Measurements from ENCODE around the gene VAV2.

DNA sequence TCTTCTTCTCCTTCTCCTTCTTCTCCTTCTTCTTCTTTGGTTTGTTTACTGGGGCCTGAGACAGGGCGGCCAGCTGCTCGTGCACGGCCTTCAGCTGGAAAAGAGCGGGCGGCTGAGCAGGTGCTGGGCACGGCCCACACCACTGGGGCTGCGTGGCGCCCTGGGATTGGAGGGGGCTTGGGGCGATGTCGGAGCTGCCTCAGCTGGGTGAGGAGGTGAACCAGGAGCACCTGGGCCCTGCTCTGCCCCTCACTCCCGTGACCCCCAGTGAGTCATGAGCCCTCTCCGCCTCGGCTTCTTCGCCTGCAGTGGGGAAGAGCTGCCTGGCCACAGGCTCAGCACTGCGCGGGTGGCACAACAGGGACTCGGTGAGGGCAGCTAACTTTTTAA lies 48.0 kb upstream of the VAV2 start:
- TF ChIP-seq CTCF (conservative IDR thresholded peaks at IDR 0.05; ENCODE audit: low read depth, low read length): no peak
- TF ChIP-seq FOS (IDR thresholded peaks at IDR 0.05; ENCODE audit: low read depth, low read length): no peak
- TF ChIP-seq POLR2A (IDR thresholded peaks at IDR 0.05; ENCODE audit: low read depth, low read length): no peak
- TF ChIP-seq MAZ (IDR thresholded peaks at IDR 0.05; ENCODE audit: borderline replicate concordance, low read depth, low read length): no peak
- no peak for TF ChIP-seq RAD21 (IDR thresholded peaks at IDR 0.05; ENCODE audit: low read length)
- TF ChIP-seq MXI1 (IDR thresholded peaks at IDR 0.05; ENCODE audit: borderline replicate concordance, low read depth, low read length): no peak
- no peak for TF ChIP-seq RFX5 (IDR thresholded peaks at IDR 0.05; ENCODE audit: low read depth, low read length)
- no peak for TF ChIP-seq SMC3 (IDR thresholded peaks at IDR 0.05; ENCODE audit: low read depth, low read length)
- no peak for TF ChIP-seq CEBPB (IDR thresholded peaks at IDR 0.05; ENCODE audit: low read depth, low read length)
